ENCODE results near the gene MED1.

The MED1 gene

DNA sequence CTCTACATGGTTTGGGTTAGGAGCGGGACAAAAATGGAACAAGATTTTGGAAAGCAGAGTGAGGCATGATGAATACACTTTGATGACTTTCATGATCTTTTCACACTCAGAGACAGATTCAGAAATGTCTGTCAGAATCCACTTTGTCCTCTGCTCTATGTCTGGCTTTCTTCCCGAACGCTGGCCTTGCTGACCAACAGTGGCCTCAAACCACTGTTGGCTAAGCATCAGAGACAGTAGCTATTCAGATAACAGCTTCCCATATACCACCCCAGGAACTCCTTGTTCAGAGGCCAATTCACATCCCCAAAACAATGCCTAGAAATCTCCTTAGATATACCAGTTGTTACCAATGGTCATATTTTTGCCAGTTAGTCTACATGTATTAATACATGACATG is 90.5 kb downstream of the MED1 start:
- TF ChIP-seq CREB1 (IDR thresholded peaks at IDR 0.05; ENCODE audit: low read depth) (no peak), FOXM1 (IDR thresholded peaks at IDR 0.05; ENCODE audit: borderline replicate concordance, low read depth) (no peak), TEAD4 (IDR thresholded peaks at IDR 0.05) (no peak), TAF1 (IDR thresholded peaks at IDR 0.05; ENCODE audit: low read depth) (no peak), USF1 (IDR thresholded peaks at IDR 0.05) (no peak), EP300 (IDR thresholded peaks at IDR 0.05; ENCODE audit: borderline replicate concordance) (no peak), ZBTB7A (IDR thresholded peaks at IDR 0.05; ENCODE audit: low read depth) (no peak), YY1 (IDR thresholded peaks at IDR 0.05; ENCODE audit: low read depth) (no peak), TCF12 (IDR thresholded peaks at IDR 0.05; ENCODE audit: low read depth) (no peak), EGR1 (IDR thresholded peaks at IDR 0.05) (no peak), CEBPB (IDR thresholded peaks at IDR 0.05) (no peak), RAD21 (IDR thresholded peaks at IDR 0.05; ENCODE audit: low read depth) (no peak), NFIC (IDR thresholded peaks at IDR 0.05) (no peak)
- TF ChIP-seq, protein P1, sequence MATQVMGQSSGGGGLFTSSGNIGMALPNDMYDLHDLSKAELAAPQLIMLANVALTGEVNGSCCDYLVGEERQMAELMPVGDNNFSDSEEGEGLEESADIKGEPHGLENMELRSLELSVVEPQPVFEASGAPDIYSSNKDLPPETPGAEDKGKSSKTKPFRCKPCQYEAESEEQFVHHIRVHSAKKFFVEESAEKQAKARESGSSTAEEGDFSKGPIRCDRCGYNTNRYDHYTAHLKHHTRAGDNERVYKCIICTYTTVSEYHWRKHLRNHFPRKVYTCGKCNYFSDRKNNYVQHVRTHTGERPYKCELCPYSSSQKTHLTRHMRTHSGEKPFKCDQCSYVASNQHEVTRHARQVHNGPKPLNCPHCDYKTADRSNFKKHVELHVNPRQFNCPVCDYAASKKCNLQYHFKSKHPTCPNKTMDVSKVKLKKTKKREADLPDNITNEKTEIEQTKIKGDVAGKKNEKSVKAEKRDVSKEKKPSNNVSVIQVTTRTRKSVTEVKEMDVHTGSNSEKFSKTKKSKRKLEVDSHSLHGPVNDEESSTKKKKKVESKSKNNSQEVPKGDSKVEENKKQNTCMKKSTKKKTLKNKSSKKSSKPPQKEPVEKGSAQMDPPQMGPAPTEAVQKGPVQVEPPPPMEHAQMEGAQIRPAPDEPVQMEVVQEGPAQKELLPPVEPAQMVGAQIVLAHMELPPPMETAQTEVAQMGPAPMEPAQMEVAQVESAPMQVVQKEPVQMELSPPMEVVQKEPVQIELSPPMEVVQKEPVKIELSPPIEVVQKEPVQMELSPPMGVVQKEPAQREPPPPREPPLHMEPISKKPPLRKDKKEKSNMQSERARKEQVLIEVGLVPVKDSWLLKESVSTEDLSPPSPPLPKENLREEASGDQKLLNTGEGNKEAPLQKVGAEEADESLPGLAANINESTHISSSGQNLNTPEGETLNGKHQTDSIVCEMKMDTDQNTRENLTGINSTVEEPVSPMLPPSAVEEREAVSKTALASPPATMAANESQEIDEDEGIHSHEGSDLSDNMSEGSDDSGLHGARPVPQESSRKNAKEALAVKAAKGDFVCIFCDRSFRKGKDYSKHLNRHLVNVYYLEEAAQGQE (IDR thresholded peaks at IDR 0.05; ENCODE audit: low read depth), result no peak
- TF ChIP-seq, protein P2, sequence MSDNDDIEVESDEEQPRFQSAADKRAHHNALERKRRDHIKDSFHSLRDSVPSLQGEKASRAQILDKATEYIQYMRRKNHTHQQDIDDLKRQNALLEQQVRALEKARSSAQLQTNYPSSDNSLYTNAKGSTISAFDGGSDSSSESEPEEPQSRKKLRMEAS (IDR thresholded peaks at IDR 0.05), result no peak

DNA sequence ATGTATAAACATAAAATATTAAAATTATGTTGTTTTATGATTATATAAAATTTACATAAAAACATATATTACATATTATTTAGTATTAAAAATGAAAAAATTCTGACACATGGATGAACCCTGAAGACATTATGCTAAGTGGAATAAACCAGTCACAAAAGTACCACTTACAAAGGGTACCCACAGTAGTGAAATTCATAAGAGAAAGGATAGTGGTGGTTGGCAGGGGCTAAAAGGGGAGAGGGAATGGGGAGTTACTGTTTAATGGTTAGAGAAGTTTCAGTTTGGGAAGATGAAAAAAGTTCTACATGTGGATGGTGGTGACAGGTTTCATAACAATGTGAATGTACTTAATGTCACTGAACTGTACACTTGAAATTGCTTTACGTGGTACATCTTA is 91.1 kb downstream of the MED1 start:
- TF ChIP-seq ZBTB7A (IDR thresholded peaks at IDR 0.05; ENCODE audit: low read depth) (no peak), CREB1 (IDR thresholded peaks at IDR 0.05; ENCODE audit: low read depth) (no peak), TEAD4 (IDR thresholded peaks at IDR 0.05) (no peak), CEBPB (IDR thresholded peaks at IDR 0.05) (no peak), FOXM1 (IDR thresholded peaks at IDR 0.05; ENCODE audit: borderline replicate concordance, low read depth) (no peak), YY1 (IDR thresholded peaks at IDR 0.05; ENCODE audit: low read depth) (no peak), USF1 (IDR thresholded peaks at IDR 0.05) (no peak)

DNA sequence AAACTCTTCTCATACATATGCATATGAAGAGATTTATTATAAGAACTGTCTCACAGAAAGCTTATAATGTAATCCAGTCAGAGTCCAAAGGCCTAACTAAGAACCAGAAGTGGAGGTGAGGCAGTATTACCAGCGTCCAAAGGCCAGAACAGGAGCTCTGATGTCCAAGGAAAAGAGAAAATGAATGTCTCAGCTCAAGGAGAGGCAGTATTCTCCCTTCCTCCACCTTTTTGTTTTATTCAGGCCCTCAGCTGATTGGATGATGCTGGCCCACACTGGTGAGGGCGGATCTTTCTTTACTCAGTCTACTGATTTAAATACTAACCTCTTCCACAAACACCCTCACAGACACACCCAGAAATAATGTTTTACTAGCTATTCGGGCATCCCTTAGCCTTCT is 93.1 kb downstream of the MED1 start:
- no peak for TF ChIP-seq EGR1 (IDR thresholded peaks at IDR 0.05)
- no peak for TF ChIP-seq EP300 (IDR thresholded peaks at IDR 0.05; ENCODE audit: borderline replicate concordance)
- TF ChIP-seq TCF12 (IDR thresholded peaks at IDR 0.05; ENCODE audit: low read depth), result no peak
- TF ChIP-seq, protein P2 (IDR thresholded peaks at IDR 0.05), result no peak
- TF ChIP-seq CEBPB (IDR thresholded peaks at IDR 0.05), result no peak
- TF ChIP-seq ZBTB7A (IDR thresholded peaks at IDR 0.05; ENCODE audit: low read depth), result no peak
- TF ChIP-seq USF1 (IDR thresholded peaks at IDR 0.05), result no peak
- TF ChIP-seq, protein P1 (IDR thresholded peaks at IDR 0.05; ENCODE audit: low read depth), result no peak
- TF ChIP-seq TAF1 (IDR thresholded peaks at IDR 0.05; ENCODE audit: low read depth), result no peak
- no peak for TF ChIP-seq TEAD4 (IDR thresholded peaks at IDR 0.05)
- TF ChIP-seq YY1 (IDR thresholded peaks at IDR 0.05; ENCODE audit: low read depth), result no peak
- no peak for TF ChIP-seq RAD21 (IDR thresholded peaks at IDR 0.05; ENCODE audit: low read depth)
- TF ChIP-seq NFIC (IDR thresholded peaks at IDR 0.05), result no peak
- TF ChIP-seq CREB1 (IDR thresholded peaks at IDR 0.05; ENCODE audit: low read depth), result no peak
- no peak for TF ChIP-seq FOXM1 (IDR thresholded peaks at IDR 0.05; ENCODE audit: borderline replicate concordance, low read depth)

GRCh38 chr17:39357488-39357887 is 93.6 kb downstream of the MED1 start:
- TF ChIP-seq CEBPB (IDR thresholded peaks at IDR 0.05), result no peak
- no peak for TF ChIP-seq TAF1 (IDR thresholded peaks at IDR 0.05; ENCODE audit: low read depth)
- TF ChIP-seq, protein P2 (IDR thresholded peaks at IDR 0.05), result no peak
- TF ChIP-seq CREB1 (IDR thresholded peaks at IDR 0.05; ENCODE audit: low read depth), result no peak
- TF ChIP-seq EGR1 (IDR thresholded peaks at IDR 0.05), result no peak
- no peak for TF ChIP-seq FOXM1 (IDR thresholded peaks at IDR 0.05; ENCODE audit: borderline replicate concordance, low read depth)
- TF ChIP-seq RAD21 (IDR thresholded peaks at IDR 0.05; ENCODE audit: low read depth), result no peak
- TF ChIP-seq USF1 (IDR thresholded peaks at IDR 0.05), result no peak
- TF ChIP-seq, protein P1 (IDR thresholded peaks at IDR 0.05; ENCODE audit: low read depth), result no peak
- no peak for TF ChIP-seq NFIC (IDR thresholded peaks at IDR 0.05)
- no peak for TF ChIP-seq YY1 (IDR thresholded peaks at IDR 0.05; ENCODE audit: low read depth)
- TF ChIP-seq ZBTB7A (IDR thresholded peaks at IDR 0.05; ENCODE audit: low read depth), result no peak
- TF ChIP-seq TEAD4 (IDR thresholded peaks at IDR 0.05), result no peak
- TF ChIP-seq EP300 (IDR thresholded peaks at IDR 0.05; ENCODE audit: borderline replicate concordance), result no peak
- TF ChIP-seq TCF12 (IDR thresholded peaks at IDR 0.05; ENCODE audit: low read depth), result no peak

All from Ishikawa (cell line).